ENCODE data around the gene DIO3.

The DIO3 gene

DNA sequence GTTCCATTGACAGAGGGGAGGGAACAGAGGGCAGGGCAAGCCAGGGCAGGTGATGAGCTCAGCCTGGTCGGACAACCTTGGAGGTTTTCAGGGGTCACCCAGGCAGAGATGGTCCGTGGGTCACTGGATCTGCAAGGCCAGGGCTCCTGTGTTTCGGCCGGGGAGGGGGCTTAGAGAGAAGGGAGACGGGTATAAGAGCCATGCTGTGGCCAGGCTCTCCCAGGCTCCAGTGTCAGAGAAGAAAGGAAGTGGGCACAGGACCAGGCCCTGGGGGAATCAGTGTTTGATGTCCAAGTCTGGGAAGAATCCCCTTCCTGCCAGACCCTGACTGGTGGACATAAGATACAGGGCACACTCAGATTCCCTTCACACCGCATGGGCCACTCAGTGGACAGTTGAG lies 36.9 kb downstream of the DIO3 start:
- no peak for DNase-seq (ENCODE audit: low read depth)
- H3K4me3 ChIP-seq (ENCODE audit: low read depth, low read length): no peak overlapping the region
- TF ChIP-seq, protein P1, sequence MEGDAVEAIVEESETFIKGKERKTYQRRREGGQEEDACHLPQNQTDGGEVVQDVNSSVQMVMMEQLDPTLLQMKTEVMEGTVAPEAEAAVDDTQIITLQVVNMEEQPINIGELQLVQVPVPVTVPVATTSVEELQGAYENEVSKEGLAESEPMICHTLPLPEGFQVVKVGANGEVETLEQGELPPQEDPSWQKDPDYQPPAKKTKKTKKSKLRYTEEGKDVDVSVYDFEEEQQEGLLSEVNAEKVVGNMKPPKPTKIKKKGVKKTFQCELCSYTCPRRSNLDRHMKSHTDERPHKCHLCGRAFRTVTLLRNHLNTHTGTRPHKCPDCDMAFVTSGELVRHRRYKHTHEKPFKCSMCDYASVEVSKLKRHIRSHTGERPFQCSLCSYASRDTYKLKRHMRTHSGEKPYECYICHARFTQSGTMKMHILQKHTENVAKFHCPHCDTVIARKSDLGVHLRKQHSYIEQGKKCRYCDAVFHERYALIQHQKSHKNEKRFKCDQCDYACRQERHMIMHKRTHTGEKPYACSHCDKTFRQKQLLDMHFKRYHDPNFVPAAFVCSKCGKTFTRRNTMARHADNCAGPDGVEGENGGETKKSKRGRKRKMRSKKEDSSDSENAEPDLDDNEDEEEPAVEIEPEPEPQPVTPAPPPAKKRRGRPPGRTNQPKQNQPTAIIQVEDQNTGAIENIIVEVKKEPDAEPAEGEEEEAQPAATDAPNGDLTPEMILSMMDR (IDR thresholded peaks at IDR 0.05; ENCODE audit: insufficient read depth, low read depth, low read length, missing control alignments): no peak

DNA sequence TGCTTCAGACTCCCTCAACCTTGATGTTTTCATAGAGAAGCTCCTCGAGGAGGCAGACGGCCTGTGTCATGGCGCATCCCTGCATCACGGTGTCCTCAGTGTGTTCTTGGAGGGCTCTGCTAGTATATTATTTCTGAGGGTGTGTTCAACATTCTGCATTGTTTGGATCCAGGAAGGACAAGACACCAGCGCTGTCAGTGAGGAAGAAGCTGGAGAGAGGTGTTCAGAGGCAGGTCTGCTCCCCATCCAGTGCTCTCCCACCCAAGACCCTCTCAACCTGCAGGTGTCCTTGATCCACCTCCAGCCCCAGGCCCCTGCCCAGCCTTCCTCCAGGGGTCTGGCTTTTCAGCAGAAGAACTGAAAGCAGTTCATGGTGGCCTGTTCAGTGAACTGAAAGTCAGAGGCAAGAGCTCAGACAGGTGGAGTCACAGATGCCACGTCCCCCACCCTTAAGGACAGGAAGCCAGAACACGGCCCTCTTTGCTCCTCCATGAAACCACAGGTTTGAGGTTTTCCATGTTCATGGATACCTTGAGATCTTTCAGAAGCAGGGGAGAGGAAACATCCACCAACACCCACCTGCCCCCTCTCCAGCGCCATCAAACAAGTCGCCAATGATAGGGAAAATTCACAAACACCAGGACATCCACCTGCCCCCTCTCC lies 37.4 kb downstream of the DIO3 start:
- TF ChIP-seq, protein P1 (IDR thresholded peaks at IDR 0.05; ENCODE audit: insufficient read depth, low read depth, low read length, missing control alignments): no peak
- no peak overlapping the region for H3K4me3 ChIP-seq (ENCODE audit: low read depth, low read length)
- no peak for DNase-seq (ENCODE audit: low read depth)

DNA sequence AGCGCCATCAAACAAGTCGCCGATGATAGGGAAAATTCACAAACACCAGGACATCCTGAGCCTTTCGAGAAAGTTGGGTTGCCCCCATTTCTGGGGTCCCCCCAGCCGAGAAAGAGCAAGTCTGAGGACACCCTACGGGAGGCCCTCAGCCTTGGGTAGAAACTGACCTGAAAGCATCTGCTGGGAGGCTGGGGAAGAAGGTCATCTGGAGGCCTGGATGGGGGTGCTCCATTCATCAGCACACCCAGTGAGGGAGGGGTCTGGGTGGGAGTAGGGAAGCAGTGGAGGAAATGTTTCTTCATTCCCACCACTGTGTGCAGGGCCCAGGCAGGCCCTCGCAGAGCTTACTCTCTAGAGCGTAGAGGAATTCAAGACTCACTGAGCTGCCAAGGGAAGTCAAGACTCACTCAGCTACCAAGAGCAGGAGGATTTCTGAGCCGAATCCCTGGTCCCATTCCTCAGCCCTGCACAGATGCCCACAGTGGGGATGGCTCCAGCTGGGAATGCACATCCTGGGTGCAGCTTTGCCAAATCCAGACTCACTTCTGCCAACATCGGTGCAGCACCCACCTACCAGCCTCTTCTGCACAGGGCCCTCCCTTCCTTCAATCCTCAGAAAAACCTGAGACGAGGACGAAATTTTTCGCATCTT lies 38.1 kb downstream of the DIO3 start:
- no peak for DNase-seq (ENCODE audit: low read depth)
- TF ChIP-seq, protein P1 (IDR thresholded peaks at IDR 0.05; ENCODE audit: insufficient read depth, low read depth, low read length, missing control alignments): no peak
- no peak overlapping the region for H3K4me3 ChIP-seq (ENCODE audit: low read depth, low read length)

DNA sequence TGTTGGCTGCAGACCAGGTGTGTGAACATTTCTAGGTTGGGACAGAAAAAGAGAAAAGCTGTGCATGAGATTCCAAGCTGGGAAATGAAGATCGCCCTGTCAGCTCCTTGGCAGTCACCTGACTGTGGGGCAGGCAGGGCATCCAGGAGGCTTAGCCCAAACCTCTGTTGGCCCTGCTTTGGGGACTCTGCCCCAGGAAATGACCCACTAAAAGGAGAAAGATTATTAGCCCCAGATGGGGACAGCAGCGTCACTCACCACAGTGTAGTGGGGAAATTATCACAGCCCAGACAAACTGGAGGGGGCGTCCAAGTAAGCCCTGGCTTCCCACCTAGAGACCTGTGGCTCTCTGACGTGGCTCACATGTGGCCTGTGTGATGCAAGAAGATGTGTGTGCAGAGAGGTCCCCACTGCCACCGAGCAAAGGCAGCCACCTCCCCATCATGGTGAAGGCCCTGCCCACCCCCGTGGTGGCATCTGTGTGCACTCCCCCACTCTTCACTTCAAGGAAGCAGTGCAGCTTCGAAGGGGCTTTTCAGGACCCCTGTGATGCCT lies 39.1 kb downstream of the DIO3 start:
- TF ChIP-seq, protein P1 (IDR thresholded peaks at IDR 0.05; ENCODE audit: insufficient read depth, low read depth, low read length, missing control alignments): no peak
- H3K4me3 ChIP-seq (ENCODE audit: low read depth, low read length): no peak overlapping the region
- DNase-seq (ENCODE audit: low read depth): no peak

DNA sequence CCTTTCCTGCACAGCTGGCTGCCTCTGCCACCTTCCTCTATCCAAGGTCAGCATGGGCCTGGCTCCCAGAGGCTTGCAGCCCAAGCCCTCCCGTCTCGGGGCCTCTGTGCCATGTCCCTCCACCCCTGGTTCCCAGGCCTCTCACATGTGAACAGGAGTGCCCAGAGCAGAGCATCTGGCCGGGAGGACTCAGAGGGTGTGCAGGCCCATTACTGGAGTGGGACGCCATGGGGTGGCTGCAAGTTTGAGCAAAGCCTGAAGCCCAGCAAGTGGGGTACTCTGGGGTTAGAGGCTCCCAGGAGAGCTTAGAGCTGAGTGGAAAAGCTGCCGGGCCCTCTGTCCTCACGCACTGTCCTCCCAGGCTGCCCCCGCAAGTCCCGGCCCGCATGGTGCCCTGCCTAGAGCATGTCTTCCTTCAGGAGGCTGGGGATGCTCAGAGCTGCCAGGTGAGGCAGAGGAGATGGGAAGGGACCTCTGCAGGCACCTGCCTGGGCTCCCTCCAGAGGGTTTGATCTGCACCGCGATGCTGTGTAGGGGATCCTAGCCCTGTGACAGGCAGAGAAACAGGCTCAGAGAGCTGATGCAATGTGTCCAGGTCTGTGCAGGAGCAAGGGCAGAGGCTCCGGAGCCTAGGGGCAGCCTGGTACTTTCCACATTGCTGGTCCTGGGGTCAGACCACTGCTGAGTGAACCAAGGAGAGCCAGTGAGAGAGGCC lies 39.8 kb downstream of the DIO3 start:
- TF ChIP-seq, protein P1 (IDR thresholded peaks at IDR 0.05; ENCODE audit: insufficient read depth, low read depth, low read length, missing control alignments): no peak
- no peak for DNase-seq (ENCODE audit: low read depth)
- H3K4me3 ChIP-seq (ENCODE audit: low read depth, low read length): no peak overlapping the region

DNA sequence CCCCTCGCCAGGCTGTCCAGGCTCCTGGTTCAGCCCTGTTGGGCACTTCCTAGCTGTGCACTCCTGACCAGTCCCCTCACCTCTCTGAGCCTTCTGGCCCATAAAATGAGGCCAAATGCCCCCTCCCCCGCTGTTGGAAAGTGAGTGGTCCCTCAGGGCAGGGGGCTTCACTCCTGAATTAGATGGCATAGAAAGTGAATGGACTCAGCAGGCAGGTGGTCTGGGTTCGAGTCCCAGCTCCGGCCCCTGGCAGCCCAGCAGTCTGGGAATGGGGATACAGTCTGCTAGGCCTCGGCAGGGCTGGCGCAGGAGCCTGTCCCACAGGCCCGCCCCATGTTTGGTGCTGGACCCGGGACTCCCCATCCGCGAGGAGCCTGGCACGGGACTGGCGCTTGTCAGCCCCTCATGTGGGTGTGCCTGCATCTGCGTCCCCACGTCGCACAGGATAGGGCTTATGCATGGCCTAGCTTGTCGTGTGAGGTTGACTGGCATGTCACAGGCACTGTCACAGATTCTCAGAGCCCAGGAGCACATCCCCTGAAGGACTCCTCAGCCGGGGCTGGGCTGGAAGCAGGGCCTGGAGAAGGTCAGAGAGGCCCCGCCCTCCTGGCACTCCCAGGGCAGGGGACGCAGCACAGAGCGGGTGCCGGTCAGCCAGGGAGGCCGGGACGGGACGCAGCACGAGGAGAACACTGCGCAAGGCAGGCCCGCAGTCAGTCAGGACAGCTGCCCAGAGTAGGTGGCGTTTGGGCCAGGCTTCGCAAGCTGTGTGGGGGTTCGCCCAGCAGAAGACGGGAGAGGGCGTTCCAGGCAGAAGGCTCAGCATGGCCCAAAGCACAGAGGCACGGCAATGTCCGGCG lies 40.5 kb downstream of the DIO3 start:
- TF ChIP-seq, protein P1 (IDR thresholded peaks at IDR 0.05; ENCODE audit: insufficient read depth, low read depth, low read length, missing control alignments): no peak
- H3K4me3 ChIP-seq (ENCODE audit: low read depth, low read length): no peak overlapping the region
- DNase-seq (ENCODE audit: low read depth): no peak
